Osteocyte (in vitro differentiated cells): ENCODE results near the gene TLCD5. TPM values are rescaled to one million over a fixed set of nuclear protein-coding genes. Genes with fewer than 3 reads are reported as not detected.

Experiments used
- DNase-seq: peaks from one replicate; pipeline ENCODE4 v3.0.0; 2021; ENCODE audit warnings: mixed read lengths; ENCODE audit not compliant: unreplicated experiment; ENCODE audit errors: extremely low spot score
- H3K27ac Mint-ChIP-seq: one replicate; pipeline ENCODE4 v1.8.0; 2021; ENCODE audit warnings: mild to moderate bottlenecking, mixed read lengths; ENCODE audit not compliant: unreplicated experiment
- H3K27me3 Mint-ChIP-seq: one replicate; pipeline ENCODE4 v1.8.0; 2021; ENCODE audit warnings: mixed read lengths; ENCODE audit not compliant: unreplicated experiment
- H3K36me3 Mint-ChIP-seq: one replicate; pipeline ENCODE4 v1.8.0; 2021; ENCODE audit warnings: mixed read lengths; ENCODE audit not compliant: unreplicated experiment
- H3K4me1 Mint-ChIP-seq: one replicate; pipeline ENCODE4 v1.8.0; 2021; ENCODE audit warnings: mixed read lengths; ENCODE audit not compliant: unreplicated experiment
- H3K4me3 Mint-ChIP-seq: one replicate; pipeline ENCODE4 v1.8.0; 2021; ENCODE audit warnings: mild to moderate bottlenecking, moderate library complexity, mixed read lengths; ENCODE audit not compliant: unreplicated experiment
- H3K9me3 Mint-ChIP-seq: one replicate; pipeline ENCODE4 v1.8.0; 2021; ENCODE audit warnings: mixed read lengths; ENCODE audit not compliant: unreplicated experiment
- CTCF ChIP-seq: fragments of 200-600 bp; sonication (generic); IDR thresholded peaks from 2 replicates; pipeline ENCODE4 v1.5.0; 2021; ENCODE audit warnings: antibody characterized with exemption, mild to moderate bottlenecking, moderate library complexity
- total RNA-seq: library from RNA; stranded (reverse); gene quantifications from 2 replicates; pipeline ENCODE4 v1.2.1, GENCODE V29; 2021

Gene TLCD5
- total RNA-seq, 1 donor from 2014 or later: 11.6 TPM

GRCh38 chr11:120317689-120318480 lies 7.2 kb upstream of the TLCD5 start:
- Mint-ChIP-seq H3K27me3 (peaks cover 25% of the 10 kb centered on the region), H3K4me3 (no peak overlapping the region), H3K36me3 (no peaks in the 10 kb centered on the region), H3K9me3 (no peaks in the 10 kb centered on the region), H3K4me1 (peaks cover 7% of the 10 kb centered on the region), H3K27ac (no peak overlapping the region)
- DNase-seq: no peak
- no peak for TF ChIP-seq CTCF

GRCh38 chr11:120318906-120319305 lies 6.2 kb upstream of the TLCD5 start:
- H3K4me1 Mint-ChIP-seq: peaks cover 7% of the 10 kb centered on the region
- peaks cover 20% of the 10 kb centered on the region for H3K27me3 Mint-ChIP-seq
- no peaks in the 10 kb centered on the region for H3K36me3 Mint-ChIP-seq
- H3K27ac Mint-ChIP-seq: no peak overlapping the region
- no peak for TF ChIP-seq CTCF
- no peak for DNase-seq
- no peaks in the 10 kb centered on the region for H3K9me3 Mint-ChIP-seq
- H3K4me3 Mint-ChIP-seq: no peak overlapping the region

- Mint-ChIP-seq H3K4me3 (peak overlapping the region; percentile 85), H3K27me3 (no peaks in the 10 kb centered on the region), H3K9me3 (no peaks in the 10 kb centered on the region), H3K4me1 (peaks cover 46% of the 10 kb centered on the region), H3K36me3 (peaks cover 6% of the 10 kb centered on the region), H3K27ac (peak overlapping the region; percentile 89)
- DNase-seq: no peak
- TF ChIP-seq CTCF: no peak
Observed at GRCh38 chr11:120326228-120326627, 1.1 kb downstream of the TLCD5 start.

- H3K27me3 Mint-ChIP-seq: no peaks in the 10 kb centered on the region
- H3K9me3 Mint-ChIP-seq: no peaks in the 10 kb centered on the region
- H3K4me1 Mint-ChIP-seq: peaks cover 53% of the 10 kb centered on the region
- H3K36me3 Mint-ChIP-seq: peaks cover 6% of the 10 kb centered on the region
- DNase-seq: no peak
- H3K27ac Mint-ChIP-seq: peak overlapping the region; percentile 67
- peak overlapping the region; percentile 85 for H3K4me3 Mint-ChIP-seq
- TF ChIP-seq CTCF: no peak
Observed at GRCh38 chr11:120326845-120327281, 1.8 kb downstream of the TLCD5 start.

- H3K27ac Mint-ChIP-seq: no peak overlapping the region
- no peak overlapping the region for H3K4me3 Mint-ChIP-seq
- no peak for TF ChIP-seq CTCF
- H3K36me3 Mint-ChIP-seq: peaks cover 6% of the 10 kb centered on the region
- DNase-seq: no peak
- H3K4me1 Mint-ChIP-seq: peaks cover 57% of the 10 kb centered on the region
- H3K9me3 Mint-ChIP-seq: no peaks in the 10 kb centered on the region
- no peaks in the 10 kb centered on the region for H3K27me3 Mint-ChIP-seq
Observed at GRCh38 chr11:120327311-120327710, 2.2 kb downstream of the TLCD5 start.
